Right hindlimb (tissue), 1 donor: ENCODE results near the gene SLC15A5.

ENCODE experiments used
- DNase-seq: peaks from one replicate; pipeline ENCODE4 v3.0.0-alpha.2; 2018

SLC15A5 gene

GRCh38 chr12:16260206-16260605, 17.3 kb downstream of the SLC15A5 start:
- no peak for DNase-seq

DNA sequence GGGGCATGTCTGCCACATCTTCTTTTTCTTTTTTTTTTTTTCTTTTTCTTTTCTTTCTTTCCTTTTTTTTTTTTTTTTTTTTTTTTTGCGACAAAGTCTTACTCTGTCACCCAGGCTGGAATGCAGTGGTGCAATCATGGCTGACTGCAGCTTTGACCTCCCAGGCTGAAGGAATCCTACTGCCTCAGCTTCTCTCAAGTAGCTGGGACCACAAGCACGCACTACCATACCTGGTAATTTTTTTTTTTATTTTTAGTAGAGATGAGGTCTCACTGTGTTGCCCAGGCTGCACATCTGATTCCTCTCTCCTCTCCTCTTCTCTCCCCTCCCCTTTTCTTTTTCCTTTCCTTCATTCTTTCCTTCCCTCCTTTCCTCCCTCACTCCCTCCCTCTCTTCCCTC, 18.5 kb downstream of the SLC15A5 start:
- DNase-seq = no peak

- DNase-seq = no peak
Observed at GRCh38 chr12:16246264-16246663, 31.2 kb downstream of the SLC15A5 start.

DNA sequence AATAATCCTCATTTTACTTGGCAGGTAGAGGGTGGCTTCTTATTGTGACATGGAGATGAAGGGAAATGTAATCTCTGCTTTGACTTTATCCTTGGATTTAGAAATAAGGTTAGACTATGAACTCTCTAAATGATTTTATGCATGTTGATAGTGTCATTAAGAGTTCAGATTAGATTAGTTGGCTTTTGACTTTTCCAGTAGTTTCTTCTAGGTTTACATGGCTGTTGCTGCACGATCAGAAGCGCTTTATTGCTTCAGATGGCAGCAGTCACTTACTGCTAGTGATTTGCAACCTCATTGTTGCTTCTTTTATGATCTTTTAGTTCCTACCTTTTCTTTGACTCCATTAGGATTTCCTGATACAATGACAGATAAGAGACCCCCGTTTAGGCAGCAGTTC, 32.3 kb downstream of the SLC15A5 start:
- DNase-seq = no peak

- DNase-seq = no peak
Observed at GRCh38 chr12:16243487-16244412, 33.7 kb downstream of the SLC15A5 start.

DNA sequence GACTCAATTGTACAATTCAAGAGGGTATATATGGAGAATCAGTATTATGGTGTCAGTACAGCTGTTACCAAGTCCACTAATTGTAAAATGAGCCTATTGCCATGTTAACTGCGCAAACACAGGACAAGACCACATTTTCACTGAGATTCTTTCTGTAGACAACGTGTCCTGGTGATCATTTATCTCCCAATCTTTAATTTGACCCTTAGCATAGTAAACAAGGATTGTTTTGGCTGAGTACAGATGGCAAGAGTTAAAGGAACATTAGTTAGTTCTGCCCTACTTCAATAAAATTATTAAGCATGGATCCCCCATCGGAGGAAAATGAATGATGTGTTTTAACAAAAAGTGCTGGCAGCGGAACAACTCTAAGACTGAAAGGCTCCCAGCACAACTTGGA, 36.1 kb downstream of the SLC15A5 start:
- no peak for DNase-seq

DNA sequence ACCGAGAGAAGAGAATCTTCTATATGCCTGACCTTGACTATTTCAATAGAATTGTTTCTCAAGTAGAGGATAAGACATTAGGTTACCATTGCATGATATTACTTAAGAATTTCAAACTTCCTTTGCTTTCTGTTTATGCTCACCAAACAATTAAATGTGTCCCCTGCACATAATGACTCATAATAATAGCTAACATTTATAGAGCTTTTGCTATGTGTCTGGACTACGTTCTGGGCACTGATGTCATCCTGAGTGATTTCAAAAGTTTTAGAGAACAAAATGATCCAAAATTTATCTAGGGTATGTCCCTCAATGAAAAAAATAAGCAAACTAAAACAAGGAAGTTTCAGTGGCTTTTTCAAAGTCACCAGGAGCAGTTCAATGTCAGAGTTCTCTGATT, 38.8 kb downstream of the SLC15A5 start:
- no peak for DNase-seq

GRCh38 chr12:16229676-16230075, 47.8 kb downstream of the SLC15A5 start:
- no peak for DNase-seq

GRCh38 chr12:16228067-16228466, 49.4 kb downstream of the SLC15A5 start:
- no peak for DNase-seq

DNA sequence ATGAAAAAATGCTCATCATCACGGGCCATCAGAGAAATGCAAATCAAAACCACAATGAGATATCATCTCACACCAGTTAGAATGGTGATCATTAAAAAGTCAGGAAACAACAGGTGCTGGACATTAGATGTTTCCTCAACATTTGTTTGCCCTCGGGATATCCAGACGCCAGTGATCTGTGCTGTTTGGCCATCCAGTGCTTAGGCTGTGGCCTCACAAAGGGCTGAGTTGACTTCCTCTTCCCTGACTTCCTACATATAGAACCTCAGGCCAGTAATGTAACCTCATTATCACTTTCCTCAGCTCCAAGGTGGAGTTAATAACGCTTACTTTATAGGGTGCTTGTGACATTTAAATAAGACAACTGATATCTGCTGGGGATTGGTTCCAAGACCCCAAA, 51.8 kb downstream of the SLC15A5 start:
- no peak for DNase-seq

DNA sequence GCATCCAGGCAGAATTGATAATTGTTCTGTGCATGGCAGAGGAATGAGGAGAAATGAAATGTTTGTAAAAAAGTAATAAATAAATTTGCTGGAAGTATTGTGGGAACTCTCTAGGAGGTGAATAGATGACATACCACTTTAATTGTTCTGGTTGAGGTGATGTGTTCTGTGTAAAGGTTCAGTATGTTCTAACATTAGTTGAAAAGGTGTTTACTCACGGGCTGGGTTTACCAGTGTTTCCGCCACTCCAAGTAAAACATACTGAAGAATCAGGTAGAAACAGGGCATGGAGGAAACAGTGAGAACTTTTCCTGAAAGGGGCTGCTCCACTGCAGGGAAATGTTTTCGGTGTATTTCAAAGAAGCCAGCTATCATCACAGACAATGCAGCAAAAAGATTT, 53.3 kb downstream of the SLC15A5 start:
- no peak for DNase-seq

DNA sequence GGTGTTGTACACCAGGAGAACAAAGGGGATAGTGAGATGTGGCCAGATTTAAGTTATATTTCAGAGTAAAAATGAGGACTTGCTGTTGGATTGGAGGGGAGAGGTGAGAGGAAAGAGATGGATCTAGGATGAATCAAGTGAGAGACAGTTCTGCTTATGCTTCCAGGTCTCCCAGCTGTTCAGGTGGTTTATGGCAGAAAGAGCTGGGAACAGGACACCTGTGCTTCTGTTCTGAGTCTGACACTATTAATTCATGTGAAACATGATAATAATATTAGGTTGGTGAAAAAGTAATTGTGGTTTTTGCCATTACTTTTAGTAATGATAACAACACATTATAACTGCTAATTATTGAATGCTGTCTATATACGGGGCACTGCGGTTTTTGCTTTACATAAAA, 55.7 kb downstream of the SLC15A5 start:
- no peak for DNase-seq

- DNase-seq = no peak
Observed at GRCh38 chr12:16220120-16220519, 57.4 kb downstream of the SLC15A5 start.

DNA sequence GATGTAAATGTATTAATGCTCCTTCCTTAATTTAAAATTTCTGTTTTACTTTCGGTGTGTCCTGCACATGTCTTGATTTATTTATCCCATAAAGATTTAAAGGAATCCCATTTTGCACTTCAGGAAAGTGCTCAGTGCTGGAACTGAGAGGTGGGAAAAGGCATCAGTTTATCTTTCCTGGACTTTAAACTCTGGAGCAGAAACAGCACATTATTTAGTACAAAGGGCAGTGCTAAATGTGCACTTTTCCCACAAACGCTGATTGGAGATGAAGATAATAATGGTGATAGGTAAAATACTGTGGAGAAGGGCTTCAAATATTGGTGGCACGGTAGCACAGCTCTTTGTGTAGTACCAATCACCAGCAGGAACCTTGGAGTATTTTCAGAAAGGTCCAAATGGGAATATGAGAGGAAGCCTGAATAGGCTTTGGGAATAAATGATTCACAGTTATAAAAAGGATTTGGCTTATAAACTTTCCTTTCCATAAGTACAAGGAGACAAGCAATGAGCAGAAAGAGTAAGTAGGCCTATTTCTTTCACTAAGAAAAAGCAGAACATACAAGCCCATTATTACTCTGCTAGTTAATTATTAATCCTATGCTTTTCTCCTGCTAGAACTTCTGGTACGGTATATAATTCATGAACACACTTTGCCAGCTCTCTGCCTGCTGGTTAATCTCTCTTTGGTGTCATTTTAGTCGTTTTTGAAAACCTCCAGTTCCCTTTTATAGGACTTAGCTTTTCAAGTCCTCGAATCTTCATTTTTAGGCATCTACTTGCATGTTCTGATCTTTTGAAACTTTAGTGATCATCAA, 58.3 kb downstream of the SLC15A5 start:
- DNase-seq = no peak

- no peak for DNase-seq
Observed at GRCh38 chr12:16218234-16218633, 59.3 kb downstream of the SLC15A5 start.

GRCh38 chr12:16211731-16212130, 65.8 kb downstream of the SLC15A5 start:
- no peak for DNase-seq

DNA sequence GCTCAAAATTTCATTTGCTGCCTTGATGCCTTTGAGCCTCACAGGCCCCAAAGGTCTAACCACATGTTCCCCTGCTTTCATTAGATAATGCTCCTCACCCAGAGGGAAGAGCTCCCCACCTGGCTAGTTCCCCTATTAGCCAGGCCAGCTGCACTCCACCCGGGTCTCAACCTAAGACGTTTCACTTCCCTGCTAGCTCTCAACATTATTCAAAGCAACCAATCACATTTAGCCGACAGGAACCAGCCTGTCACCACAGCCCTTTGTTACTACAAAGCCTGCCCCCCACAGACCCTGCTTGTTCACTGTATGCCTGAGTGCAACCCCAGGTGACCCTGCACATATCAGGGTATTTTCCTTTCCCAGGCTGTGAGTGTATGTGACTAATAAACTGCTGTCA, 78.6 kb downstream of the SLC15A5 start:
- no peak for DNase-seq

GRCh38 chr12:16197600-16197999, 79.9 kb downstream of the SLC15A5 start:
- DNase-seq = no peak

GRCh38 chr12:16189849-16190248, 87.6 kb downstream of the SLC15A5 start:
- DNase-seq = no peak

DNA sequence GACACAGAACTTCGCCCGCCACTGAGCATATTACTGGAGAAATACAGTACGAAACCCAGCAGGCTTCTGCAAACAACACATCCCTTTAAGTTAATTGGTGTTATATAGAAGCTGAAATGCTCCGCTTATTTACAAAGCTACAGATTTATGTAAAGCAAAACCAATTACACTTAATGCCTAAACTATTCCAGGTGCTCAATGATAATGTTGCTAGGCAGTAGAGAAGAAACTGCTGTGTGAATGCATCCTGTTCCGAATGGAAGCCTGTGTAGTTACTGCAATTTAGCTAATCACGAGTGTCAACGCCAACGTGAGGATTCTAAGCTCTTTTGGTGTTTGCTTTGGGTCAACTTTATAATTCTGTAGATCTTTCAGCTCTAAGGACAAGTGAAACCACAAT, 89.8 kb downstream of the SLC15A5 start:
- DNase-seq = no peak

- DNase-seq = no peak
Observed at GRCh38 chr12:16184681-16185080, 92.8 kb downstream of the SLC15A5 start.

DNA sequence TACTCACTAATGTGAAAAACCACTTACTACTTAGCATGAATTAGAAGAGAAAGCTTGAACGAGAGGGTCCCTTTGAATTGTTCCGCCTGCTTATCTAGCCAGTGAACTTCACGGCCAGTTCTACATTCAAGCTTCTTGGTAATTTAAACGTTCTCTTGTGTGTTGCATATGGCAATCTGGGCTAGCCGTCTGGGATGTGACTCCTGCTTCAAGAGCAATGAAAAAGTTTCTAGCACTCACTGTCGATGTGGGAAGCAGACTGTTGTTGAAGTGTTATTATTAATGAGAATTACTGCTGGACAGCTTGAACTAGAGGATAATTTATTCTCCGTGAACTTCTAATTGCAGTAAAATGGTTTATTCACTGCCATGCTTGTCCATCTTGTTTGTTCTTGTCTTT, 93.9 kb downstream of the SLC15A5 start:
- DNase-seq = no peak

DNA sequence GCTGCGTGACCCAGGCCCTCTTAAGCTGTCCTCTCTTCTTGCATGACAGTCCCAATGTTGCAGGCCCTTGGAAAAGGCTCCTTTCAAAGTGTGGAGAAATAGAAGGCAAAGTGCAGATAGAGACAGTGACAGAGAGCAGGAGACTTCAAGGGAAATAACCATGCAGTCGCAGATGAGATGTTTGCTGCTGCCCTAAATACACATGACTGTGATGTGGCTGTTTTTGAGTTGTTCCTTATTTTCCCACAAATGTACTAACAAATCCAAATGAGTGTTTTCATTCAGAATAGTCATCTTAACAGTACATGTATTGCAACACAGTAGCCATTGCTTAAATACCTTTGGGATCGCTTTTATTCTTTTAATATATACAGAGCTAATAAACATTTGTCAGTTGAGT, 101.6 kb downstream of the SLC15A5 start:
- no peak for DNase-seq

DNA sequence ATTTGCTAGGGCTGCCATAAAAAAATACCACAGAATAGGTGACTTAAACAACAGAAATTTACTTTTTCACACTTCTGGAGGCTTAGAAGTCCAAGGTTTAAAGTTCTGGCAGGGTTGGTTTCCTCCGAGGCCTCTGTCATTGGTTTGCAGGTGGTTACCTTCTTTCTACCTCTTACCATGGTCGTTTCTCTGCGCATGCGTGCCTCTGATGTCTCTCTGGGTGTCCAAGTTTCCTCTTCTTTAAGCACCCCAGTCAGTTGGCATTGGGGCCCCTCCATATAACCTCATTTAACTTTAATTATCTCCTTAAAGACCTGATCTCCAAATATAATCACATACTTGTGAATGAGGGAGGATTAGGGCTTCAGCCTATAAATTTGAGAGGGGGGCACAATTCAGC, 103.2 kb downstream of the SLC15A5 start:
- no peak for DNase-seq
